Ishikawa (cell line): ENCODE measurements around the gene ALB.

Experiments used
- CREB1 ChIP-seq: IDR thresholded peaks from 2 replicates; pipeline ENCODE4 v1.6.1; 2012; ENCODE audit warnings: low read depth
- EP300 ChIP-seq: IDR thresholded peaks from 2 replicates; pipeline ENCODE4 v1.6.1; 2012; ENCODE audit warnings: borderline replicate concordance
- TF ChIP-seq, protein P1 (sequence below): IDR thresholded peaks from 2 replicates; pipeline ENCODE4 v1.6.1; 2012

DNA sequence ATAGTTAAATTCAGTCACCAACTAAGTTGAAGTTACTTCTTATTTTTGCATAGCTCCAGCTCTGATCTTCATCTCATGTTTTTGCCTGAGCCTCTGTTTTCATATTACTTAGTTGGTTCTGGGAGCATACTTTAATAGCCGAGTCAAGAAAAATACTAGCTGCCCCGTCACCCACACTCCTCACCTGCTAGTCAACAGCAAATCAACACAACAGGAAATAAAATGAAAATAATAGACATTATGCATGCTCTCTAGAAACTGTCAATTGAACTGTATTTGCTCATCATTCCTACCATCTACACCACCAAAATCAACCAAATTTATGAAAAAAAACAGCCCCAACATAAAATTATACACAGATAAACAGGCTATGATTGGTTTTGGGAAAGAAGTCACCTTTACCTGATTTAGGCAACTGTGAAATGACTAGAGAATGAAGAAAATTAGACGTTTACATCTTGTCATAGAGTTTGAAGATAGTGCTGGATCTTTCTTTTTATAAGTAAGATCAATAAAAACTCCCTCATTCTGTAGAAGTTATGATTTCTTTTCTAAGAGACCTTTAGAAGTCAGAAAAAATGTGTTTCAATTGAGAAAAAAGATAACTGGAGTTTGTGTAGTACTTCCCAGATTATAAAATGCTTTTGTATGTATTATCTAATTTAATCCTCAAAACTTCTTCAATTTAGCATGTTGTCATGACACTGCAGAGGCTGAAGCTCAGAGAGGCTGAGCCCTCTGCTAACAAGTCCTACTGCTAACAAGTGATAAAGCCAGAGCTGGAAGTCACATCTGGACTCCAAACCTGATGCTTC lies 7.0 kb downstream of the ALB start:
- no peak for TF ChIP-seq EP300
- no peak for TF ChIP-seq CREB1
- TF ChIP-seq, protein P1, sequence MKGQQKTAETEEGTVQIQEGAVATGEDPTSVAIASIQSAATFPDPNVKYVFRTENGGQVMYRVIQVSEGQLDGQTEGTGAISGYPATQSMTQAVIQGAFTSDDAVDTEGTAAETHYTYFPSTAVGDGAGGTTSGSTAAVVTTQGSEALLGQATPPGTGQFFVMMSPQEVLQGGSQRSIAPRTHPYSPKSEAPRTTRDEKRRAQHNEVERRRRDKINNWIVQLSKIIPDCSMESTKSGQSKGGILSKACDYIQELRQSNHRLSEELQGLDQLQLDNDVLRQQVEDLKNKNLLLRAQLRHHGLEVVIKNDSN = no peak
